HG02852 (cell line): ENCODE results near the gene TAF10.

ENCODE experiments used
- ATAC-seq: cut with Tn5 transposase; IDR thresholded peaks from one replicate; pipeline ENCODE4 v1.9.1; 2021; ENCODE audit warnings: mild to moderate bottlenecking, moderate library complexity; ENCODE audit not compliant: unreplicated experiment

TAF10 gene

GRCh38 chr11:6609502-6610015, 2.5 kb downstream of the TAF10 start:
- no peak for ATAC-seq

GRCh38 chr11:6608726-6609501, 3.1 kb downstream of the TAF10 start:
- no peak for ATAC-seq

GRCh38 chr11:6608011-6608410, 4.0 kb downstream of the TAF10 start:
- no peak for ATAC-seq

GRCh38 chr11:6607190-6607795, 4.7 kb downstream of the TAF10 start:
- ATAC-seq, result no peak

DNA sequence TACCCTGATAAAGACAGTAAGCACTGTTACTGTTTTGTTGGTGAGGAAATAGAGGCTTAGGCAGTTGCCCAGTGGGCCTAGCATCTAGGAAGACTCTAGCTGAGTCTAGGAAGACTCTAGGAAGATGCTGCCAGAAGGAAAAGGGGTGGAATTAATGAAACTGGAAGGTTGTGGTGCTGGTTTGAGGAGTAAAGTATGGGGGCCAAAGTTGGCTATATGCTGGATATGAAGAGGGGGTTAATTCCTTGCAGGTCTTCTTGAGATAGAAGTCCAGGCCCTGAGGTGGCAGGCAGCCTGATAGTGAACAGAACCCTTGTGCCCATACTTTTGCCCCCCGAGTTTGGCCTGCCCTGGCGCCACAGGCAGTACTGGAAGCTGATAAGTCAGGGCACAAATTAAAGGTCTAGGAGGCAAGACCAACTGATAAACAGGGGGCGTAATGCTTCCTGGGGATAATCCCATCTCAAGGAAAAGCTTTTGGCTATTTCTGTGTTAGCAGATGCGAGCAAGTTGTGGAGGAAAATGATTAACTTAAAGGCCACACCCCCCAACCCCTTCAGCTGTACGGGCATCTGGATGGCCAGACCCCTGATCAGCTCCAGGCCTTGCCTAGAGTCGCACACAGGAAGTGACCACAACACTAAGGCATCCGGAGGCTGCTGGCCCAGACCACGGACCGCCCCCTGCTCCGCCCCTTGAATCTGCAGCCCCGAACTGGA, 5.4 kb downstream of the TAF10 start:
- ATAC-seq, result peak; percentile 31

DNA sequence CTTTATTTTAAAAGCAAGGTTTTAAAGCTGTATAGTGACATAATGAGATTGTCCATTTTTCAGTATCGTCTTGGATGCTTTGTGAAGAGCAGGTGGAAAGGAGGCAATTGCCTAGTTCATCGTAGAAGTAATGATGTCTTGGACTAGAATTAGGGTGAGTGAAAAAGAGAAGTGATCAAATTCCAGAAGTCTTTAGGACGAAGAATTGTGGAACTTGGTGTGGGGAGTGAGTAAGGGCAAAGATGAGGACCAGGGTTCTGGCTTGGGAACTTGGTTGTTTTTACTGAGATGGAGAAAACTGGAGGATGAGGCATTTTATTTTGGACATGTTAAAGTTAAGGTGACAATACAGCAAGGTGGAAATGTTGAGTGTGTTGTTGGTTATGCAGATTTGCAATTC, 7.2 kb downstream of the TAF10 start:
- ATAC-seq, result no peak

DNA sequence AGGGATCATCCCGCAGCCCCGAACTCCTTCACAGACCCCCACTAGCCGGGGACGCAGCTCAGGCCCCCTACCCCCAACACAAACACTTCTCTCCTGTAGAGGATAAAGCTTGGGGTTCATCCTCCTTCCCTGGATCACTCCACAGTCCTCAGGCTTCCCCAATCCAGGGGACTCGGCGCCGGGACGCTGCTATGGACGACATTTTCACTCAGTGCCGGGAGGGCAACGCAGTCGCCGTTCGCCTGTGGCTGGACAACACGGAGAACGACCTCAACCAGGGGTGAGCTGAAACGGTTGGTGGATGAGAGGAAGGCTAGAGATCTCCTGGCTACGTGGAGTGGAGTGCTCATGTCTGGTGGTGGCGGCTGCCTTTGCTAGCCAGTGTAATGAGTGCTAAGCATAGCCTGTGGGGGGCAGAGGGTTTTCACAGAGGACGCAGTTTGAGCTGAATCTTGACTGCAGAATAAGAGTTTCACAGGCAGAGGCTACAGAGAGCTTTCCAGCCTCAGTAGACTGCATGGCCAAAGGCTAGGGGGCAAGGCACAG, 7.9 kb downstream of the TAF10 start:
- peak; percentile 35 for ATAC-seq

GRCh38 chr11:6603287-6604080, 8.5 kb downstream of the TAF10 start, which contains the start of the genes ILK and RRP8:
Gene ILK, plus strand, starts transcription at chr11:6603774. Its CDS starts 498 bp downstream, at chr11:6604272.
Gene RRP8, minus strand, starts transcription at chr11:6603616. Its CDS starts 114 bp downstream, at chr11:6603502.
- ATAC-seq, result peak; percentile 77

GRCh38 chr11:6602096-6602940, 9.7 kb downstream of the TAF10 start:
- ATAC-seq, result no peak

GRCh38 chr11:6601041-6601461, 11.0 kb downstream of the TAF10 start:
- ATAC-seq, result no peak

DNA sequence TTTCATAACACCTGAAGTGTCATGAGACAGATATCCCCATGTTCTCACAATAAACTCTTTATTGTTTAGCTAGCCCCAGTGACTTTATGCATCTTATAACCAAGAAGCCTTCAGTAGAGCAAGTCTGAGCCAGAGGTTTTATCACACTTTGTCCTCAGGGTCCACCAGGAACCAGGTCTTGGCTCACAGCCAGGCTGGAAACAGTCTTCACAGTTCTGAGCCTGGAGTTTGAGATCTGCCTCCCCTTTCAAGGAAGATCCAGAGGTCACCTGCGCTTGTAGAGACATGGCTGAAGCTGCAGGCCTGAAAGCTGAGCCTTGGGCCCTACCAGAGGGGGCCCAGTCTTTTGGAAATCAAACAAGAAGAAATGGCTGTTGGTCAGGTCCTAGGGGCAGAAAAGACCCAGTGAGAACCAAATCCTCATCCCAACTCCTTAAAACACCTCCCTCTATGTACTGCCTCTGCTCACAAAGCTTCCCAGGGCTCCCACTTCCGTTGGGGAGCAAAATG, 12.1 kb downstream of the TAF10 start:
- ATAC-seq, result no peak

- no peak for ATAC-seq
These were observed 12.6 kb downstream of the TAF10 start for GRCh38 chr11:6599449-6599848.

DNA sequence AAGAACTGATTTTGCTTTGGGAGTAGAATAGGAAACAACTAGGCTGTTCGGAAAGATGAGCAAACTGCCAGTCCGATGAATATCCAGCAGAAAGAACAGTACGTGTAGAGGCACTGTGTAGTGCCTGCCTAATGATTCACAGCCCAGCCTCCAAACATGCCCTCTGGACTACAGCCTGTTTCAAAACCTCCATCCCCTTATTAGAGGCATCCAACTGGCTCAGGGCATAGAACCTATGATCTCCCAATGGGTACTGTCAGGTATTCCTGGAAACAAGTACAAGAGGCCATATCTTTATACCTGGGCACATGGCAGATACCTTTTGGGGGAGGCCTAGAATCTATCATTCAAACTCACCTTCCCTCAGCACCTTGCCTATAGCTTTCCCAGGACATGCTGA, 13.5 kb downstream of the TAF10 start:
- no peak for ATAC-seq

GRCh38 chr11:6596239-6596877, 15.7 kb downstream of the TAF10 start:
- no peak for ATAC-seq

- no peak for ATAC-seq
These were observed 17.8 kb downstream of the TAF10 start for GRCh38 chr11:6594142-6594768.

DNA sequence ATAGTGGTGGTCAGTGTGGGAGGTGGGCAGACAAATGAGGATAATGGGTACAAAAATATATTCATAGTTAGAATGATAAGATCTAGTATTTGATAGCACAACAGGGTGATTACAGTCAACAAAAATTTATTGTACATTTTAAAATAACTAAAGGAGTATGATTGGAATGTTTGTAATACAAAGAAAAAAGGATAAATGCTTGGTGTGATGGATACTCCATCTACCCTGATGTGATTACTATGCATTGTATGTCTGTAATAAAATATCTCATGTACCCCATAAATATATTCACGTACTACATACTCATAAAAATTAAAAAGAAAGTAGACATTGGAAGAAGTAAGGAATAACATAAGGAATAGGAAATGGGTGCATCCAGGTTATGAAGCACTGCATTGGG, 24.0 kb downstream of the TAF10 start:
- ATAC-seq, result no peak

DNA sequence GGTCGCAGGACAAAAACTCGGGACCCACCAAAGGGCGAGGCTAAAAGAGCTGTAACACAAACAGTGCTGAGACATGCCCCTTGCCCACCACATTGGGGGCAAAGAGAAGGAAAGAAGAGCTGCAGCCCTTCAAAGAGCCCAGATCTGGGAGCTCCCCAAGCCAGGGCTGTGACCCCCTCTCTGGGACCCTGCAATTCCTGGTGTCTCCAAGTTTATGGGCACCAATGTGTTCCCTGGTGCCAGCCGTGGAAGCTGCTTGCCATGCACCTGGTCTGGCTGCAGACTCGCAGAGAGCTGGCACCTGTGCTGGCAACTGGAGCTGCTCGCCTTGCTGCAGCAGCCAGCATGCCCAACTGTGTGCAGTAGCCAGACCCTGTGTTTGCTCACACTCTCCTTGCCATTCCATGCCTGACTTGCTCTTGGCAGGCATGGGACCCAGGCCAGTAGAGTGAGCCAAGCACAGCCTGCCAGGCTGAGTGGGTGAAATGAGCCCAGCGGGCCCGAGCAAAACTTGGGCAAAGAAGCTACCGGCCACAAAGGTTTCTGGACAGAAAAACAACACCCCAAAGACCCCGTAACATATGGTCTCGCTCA, 24.6 kb downstream of the TAF10 start:
- ATAC-seq, result no peak
